Activated naive CD4-positive, alpha-beta T cell (primary cell): ENCODE data around the gene METTL21C.

Source experiments
- DNase-seq, 4 experiments: peaks; one replicate each; lab custom pipeline; 2025; lab: John Stamatoyannopoulos, UW

Gene METTL21C

DNA sequence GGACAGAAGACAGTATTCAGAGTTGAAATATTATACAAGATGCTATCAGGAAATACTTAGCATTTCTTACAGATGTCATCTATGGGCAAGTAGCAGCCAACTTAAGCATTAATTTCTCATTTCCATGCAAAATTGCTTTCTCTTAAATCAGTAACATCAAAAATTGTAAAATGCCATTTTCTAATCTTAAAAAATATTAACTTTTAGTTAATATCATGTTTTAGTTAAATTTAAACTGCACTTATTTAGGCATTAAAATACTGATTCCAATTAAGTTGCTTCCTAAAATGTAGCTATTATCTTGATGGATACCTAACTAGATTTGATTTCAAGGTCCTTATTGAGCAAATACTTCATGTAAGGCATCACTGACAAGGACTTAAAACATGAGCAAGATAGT lies 27.8 kb downstream of the METTL21C start:
- DNase-seq: no peak

- DNase-seq: no peak
These were observed 35.6 kb downstream of the METTL21C start for GRCh38 chr13:102659168-102659713.

GRCh38 chr13:102658660-102659059 lies 36.2 kb downstream of the METTL21C start:
- no peak for DNase-seq

- no peak for DNase-seq
These were observed 37.2 kb downstream of the METTL21C start for GRCh38 chr13:102657630-102658029.

DNA sequence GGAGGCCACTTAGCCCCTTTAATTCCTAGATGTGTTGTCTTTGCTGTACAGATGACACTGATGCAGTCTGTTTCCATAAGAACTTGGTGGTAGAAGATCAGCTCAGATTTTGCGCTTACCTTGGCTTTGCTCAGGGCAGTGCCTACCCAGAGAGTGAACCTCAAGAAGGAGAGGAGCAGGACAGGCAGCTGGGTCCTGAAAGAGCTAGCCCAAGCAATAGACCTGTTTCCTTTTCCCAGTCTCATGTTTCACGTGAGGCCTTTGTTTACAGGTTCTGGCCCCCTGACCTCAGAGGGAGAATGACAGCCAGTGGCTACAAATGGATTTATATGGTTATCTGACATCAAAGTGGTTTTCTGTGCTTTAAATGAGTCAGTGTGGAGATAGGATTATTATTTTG lies 40.1 kb downstream of the METTL21C start:
- DNase-seq: no peak

- no peak for DNase-seq
These were observed 43.0 kb downstream of the METTL21C start for GRCh38 chr13:102651892-102652291.

DNA sequence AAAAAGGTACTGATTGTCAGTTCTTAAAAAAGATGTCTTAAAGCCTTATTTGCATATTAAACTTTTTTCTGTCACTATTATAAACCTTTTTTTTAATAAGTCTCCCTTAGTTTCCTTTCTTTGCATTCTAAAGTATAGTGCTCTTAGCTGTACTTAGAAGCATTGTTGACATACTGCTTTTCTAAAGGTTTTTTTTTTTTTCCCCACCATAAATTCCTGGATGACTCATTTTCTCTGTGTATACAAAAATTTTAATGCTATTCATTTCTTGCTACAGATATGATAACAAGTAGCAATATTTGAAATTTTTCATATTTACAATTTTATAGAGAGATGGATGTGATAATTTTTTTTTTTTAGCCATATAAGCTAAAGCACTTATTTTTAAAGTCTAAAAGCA lies 43.5 kb downstream of the METTL21C start:
- no peak for DNase-seq

DNA sequence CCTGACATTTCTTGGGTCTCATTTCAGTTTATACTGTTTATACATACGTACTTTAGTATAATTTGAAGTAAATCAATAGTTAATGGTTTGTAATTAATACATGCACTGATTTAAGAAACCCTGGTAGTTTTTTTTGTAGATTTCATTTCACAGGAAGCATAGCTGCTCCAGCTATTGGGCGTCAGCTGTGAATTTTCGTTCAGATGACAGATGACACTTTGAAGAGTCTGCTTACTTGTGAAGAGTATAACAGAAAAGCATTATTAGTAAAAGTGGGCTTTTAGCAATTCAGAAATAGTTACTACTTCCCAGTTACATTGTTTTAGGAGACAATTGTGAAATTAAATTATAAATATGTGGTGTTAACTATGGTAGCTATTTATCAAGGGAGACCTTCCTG lies 44.4 kb downstream of the METTL21C start:
- no peak for DNase-seq

DNA sequence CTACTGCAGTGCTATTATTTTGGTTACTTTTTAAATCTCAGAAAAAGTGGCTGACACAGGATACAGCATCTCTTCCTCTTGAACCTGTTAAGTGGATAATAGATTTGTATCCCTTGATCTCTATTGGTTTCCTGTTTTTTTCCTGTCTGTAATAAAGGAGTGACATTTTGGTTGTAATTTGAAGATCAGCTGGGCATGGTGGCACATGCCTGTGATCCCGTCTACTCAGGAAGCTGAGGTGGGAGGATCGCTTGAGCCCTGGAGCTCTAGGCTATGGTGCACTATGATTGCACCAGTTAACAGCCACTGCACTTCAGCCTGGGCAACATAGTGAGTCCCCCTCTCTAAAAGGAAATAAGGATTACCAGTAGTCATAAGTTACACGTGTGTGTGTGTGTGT lies 46.8 kb downstream of the METTL21C start:
- DNase-seq: no peak

GRCh38 chr13:102645701-102646100 lies 49.1 kb downstream of the METTL21C start:
- no peak for DNase-seq

GRCh38 chr13:102643656-102644055 lies 51.2 kb downstream of the METTL21C start:
- DNase-seq: no peak

- no peak for DNase-seq
These were observed 52.4 kb downstream of the METTL21C start for GRCh38 chr13:102642475-102642874.

DNA sequence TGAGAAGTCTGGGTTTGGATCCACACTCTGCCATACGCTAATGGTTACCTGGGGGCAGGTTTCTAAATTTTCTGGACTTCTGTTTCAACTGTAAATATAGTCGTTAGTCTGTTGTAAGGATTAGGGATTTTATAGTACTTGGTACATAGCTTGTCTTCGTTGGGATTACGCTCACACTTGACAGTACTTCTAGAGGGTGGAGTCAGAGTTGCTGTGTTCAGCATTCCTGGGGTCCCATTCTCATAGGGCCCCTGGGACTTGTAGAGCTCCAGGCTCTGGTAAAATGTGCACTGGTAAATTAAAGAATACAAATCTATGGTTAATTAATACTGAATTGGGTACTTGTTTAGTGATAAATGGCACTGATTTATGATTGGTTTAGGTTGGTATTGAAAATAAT lies 52.8 kb downstream of the METTL21C start:
- no peak for DNase-seq

DNA sequence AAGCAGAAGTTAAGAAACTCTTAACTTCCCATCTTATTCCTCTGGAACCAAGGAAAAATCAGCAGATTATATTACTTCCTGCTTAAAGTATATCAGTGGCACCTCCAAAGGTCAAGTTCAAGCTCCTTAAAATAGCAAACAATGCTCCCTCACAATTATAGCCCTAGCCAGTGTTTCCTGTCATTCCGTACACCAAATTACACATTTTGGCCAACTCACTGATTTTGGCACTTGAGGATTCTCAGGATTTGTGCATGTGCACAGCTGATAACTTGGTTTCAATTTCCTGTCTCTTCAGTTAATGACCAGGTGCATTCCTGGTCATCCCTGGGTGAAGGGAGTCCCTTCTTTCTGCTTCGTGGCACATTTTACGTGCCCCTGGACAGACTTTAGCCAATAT lies 56.1 kb downstream of the METTL21C start:
- DNase-seq: no peak
